ENCODE measurements around the gene ICA1. TPM values are rescaled to one million over a fixed set of nuclear protein-coding genes. Genes with fewer than 3 reads are reported as not detected.

Gene ICA1
- polyA plus RNA-seq, 2 of the 4 experiments (the other 2 are of a cell fraction) = 0.66 to 2.0 TPM

DNA sequence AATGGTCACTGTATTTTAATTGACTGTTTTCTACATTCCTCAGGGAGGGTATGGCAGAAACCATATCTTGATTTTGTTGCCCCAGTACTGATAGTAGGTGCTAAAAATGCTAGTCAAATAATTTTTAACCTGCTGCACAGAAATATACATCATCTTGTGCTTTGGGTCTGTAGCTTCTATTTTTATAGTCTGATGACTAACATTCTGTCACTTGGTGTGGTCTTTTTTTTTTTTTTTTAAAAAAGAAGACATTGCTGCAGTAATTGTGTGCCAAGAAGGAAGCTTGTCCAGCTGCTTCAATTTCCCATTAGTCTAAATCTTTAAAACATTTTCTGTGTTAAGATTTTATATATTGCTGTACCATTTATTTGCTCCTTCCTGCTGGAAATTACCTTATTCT, 83.6 kb downstream of the ICA1 start (continued):
- TF ChIP-seq, protein P1, sequence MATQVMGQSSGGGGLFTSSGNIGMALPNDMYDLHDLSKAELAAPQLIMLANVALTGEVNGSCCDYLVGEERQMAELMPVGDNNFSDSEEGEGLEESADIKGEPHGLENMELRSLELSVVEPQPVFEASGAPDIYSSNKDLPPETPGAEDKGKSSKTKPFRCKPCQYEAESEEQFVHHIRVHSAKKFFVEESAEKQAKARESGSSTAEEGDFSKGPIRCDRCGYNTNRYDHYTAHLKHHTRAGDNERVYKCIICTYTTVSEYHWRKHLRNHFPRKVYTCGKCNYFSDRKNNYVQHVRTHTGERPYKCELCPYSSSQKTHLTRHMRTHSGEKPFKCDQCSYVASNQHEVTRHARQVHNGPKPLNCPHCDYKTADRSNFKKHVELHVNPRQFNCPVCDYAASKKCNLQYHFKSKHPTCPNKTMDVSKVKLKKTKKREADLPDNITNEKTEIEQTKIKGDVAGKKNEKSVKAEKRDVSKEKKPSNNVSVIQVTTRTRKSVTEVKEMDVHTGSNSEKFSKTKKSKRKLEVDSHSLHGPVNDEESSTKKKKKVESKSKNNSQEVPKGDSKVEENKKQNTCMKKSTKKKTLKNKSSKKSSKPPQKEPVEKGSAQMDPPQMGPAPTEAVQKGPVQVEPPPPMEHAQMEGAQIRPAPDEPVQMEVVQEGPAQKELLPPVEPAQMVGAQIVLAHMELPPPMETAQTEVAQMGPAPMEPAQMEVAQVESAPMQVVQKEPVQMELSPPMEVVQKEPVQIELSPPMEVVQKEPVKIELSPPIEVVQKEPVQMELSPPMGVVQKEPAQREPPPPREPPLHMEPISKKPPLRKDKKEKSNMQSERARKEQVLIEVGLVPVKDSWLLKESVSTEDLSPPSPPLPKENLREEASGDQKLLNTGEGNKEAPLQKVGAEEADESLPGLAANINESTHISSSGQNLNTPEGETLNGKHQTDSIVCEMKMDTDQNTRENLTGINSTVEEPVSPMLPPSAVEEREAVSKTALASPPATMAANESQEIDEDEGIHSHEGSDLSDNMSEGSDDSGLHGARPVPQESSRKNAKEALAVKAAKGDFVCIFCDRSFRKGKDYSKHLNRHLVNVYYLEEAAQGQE (IDR thresholded peaks at IDR 0.05) = no peak
- TF ChIP-seq RNF2 (IDR thresholded peaks at IDR 0.05; ENCODE audit: borderline replicate concordance, low read depth) = no peak
- TF ChIP-seq, protein P2, sequence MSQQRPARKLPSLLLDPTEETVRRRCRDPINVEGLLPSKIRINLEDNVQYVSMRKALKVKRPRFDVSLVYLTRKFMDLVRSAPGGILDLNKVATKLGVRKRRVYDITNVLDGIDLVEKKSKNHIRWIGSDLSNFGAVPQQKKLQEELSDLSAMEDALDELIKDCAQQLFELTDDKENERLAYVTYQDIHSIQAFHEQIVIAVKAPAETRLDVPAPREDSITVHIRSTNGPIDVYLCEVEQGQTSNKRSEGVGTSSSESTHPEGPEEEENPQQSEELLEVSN (IDR thresholded peaks at IDR 0.05; ENCODE audit: borderline replicate concordance, low read depth) = no peak
- TF ChIP-seq MAZ (IDR thresholded peaks at IDR 0.05; ENCODE audit: borderline replicate concordance, low read depth, low read length) = no peak

DNA sequence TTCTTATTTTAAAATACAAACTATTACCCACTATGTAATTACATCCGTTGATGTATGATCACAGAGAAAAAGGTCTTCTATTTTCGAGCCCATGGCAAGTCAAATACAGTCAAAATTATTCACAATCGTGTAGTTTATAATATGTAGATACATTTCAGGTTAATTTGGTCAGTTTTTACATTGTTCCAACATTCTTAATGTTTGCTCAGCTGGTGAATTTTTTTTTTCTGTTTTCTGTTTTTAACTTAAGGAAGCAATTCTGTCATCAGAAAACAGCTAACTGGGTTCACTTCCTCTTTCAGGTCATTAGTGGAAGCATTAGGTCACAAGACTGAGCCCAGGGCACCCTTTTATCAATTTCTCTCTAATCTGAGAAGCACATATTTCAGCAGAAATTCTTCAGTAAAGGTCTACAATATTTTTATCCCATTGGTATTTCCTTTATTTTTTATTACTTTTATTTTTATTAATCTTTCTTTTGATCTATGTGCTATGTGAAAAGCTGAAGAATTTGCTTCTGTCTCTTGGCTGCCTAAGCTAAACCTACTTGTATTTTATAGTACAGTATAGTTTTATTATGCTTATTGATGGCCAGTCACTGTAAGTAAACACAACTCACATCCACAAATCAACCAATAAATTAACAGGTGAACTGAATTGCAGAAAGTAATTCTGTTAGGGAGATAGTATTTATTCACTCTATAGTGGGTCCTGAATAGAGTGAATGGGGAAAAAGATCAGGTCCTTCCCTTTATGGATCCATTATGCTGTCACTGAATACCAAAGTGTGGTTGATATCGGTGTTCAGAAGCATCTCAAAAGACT, 84.6 kb downstream of the ICA1 start:
- no peak for DNase-seq (ENCODE audit: low read depth in 1 of 2, low spot score in 1 of 2)
- CTCF ChIA-PET = interaction anchor here (1.1 to 2.7 kb wide), 2 partner anchors 10 to 13 kb away, joined by 3 to 11 read pairs; no protein-coding TSS in a partner anchor
- ATAC-seq = no peak
- POLR2A ChIA-PET = no interaction called here
- TF ChIP-seq RARB (CRISPR knock-in tag; IDR thresholded peaks at IDR 0.05) (no peak), CBX2 (IDR thresholded peaks at IDR 0.05; ENCODE audit: borderline replicate concordance, low read depth) (no peak), EP300 (IDR thresholded peaks at IDR 0.05) (no peak), NPAS2 (CRISPR knock-in tag; IDR thresholded peaks at IDR 0.05; ENCODE audit: borderline replicate concordance) (no peak), FOSL2 (IDR thresholded peaks at IDR 0.05) (no peak), FOSL2 (CRISPR knock-in tag; IDR thresholded peaks at IDR 0.05) (no peak), EHMT2 (IDR thresholded peaks at IDR 0.05; ENCODE audit: low read depth) (no peak), SMC3 (IDR thresholded peaks at IDR 0.05) (no peak), ZSCAN20 (CRISPR knock-in tag; IDR thresholded peaks at IDR 0.05) (no peak), EHF (CRISPR knock-in tag; IDR thresholded peaks at IDR 0.05) (no peak), ZC3H11A (IDR thresholded peaks at IDR 0.05) (no peak), POLR2A (IDR thresholded peaks at IDR 0.05; ENCODE audit: low read length) (no peak), KDM1A (IDR thresholded peaks at IDR 0.05; ENCODE audit: low read depth) (no peak), SREBF2 (IDR thresholded peaks at IDR 0.05) (no peak), KDM5A (IDR thresholded peaks at IDR 0.05) (no peak)
- TF ChIP-seq, protein P3, sequence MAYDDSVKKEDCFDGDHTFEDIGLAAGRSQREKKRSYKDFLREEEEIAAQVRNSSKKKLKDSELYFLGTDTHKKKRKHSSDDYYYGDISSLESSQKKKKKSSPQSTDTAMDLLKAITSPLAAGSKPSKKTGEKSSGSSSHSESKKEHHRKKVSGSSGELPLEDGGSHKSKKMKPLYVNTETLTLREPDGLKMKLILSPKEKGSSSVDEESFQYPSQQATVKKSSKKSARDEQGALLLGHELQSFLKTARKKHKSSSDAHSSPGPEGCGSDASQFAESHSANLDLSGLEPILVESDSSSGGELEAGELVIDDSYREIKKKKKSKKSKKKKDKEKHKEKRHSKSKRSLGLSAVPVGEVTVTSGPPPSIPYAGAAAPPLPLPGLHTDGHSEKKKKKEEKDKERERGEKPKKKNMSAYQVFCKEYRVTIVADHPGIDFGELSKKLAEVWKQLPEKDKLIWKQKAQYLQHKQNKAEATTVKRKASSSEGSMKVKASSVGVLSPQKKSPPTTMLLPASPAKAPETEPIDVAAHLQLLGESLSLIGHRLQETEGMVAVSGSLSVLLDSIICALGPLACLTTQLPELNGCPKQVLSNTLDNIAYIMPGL (CRISPR knock-in tag; IDR thresholded peaks at IDR 0.05; ENCODE audit: borderline replicate concordance) = no peak
- TF ChIP-seq, protein P4, sequence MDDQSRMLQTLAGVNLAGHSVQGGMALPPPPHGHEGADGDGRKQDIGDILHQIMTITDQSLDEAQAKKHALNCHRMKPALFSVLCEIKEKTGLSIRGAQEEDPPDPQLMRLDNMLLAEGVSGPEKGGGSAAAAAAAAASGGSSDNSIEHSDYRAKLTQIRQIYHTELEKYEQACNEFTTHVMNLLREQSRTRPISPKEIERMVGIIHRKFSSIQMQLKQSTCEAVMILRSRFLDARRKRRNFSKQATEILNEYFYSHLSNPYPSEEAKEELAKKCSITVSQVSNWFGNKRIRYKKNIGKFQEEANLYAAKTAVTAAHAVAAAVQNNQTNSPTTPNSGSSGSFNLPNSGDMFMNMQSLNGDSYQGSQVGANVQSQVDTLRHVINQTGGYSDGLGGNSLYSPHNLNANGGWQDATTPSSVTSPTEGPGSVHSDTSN (IDR thresholded peaks at IDR 0.05) = no peak
- TF ChIP-seq, protein P2 (IDR thresholded peaks at IDR 0.05; ENCODE audit: borderline replicate concordance, low read depth) = no peak
- H3K9me3 ChIP-seq = no peaks in the 10 kb centered on the region
- no peak overlapping the region for H3K4me3 ChIP-seq
- no peak overlapping the region for H3K27ac ChIP-seq
- WGBS (ENCODE audit: missing lambda C conversion rate) = 20% methylated on average over 4 of the region's 4 CpGs
- no peak overlapping the region for H3K4me2 ChIP-seq
- H3K4me1 ChIP-seq = no peaks in the 10 kb centered on the region
- FAIRE-seq = no peak
